ENCODE results near the gene ARPC1A.

GRCh38 chr7:99403764-99404163, 78.1 kb downstream of the ARPC1A start:
- TF ChIP-seq YY1 (IDR thresholded peaks at IDR 0.05; ENCODE audit: insufficient read depth, insufficient read length) (no peak), ZNF274 (IDR thresholded peaks at IDR 0.05; ENCODE audit: low read depth, low read length) (no peak), SUZ12 (IDR thresholded peaks at IDR 0.05; ENCODE audit: extremely low read depth, insufficient read depth, insufficient read length) (no peak)
